Measurements from ENCODE around the gene RNF149.

DNA sequence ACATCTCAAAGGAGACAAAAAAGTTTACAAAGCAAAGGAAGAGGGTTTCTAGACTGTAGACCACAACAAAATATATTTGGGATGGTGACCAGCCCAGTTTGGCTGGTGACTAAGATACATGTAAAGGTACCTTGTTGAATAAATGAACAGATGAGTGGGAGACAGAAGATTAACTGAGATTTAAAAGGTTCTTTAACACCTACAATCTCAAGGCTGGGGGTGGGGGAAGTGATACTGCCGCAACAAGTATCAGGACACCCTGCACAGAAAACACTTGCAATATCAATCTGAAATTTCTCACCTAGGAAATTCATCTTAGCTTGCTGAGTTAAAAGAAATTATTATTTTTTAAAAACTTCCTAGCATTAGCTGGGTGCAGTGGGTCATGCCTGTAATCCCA lies 8.3 kb downstream of the RNF149 start:
- TF ChIP-seq, protein P1, sequence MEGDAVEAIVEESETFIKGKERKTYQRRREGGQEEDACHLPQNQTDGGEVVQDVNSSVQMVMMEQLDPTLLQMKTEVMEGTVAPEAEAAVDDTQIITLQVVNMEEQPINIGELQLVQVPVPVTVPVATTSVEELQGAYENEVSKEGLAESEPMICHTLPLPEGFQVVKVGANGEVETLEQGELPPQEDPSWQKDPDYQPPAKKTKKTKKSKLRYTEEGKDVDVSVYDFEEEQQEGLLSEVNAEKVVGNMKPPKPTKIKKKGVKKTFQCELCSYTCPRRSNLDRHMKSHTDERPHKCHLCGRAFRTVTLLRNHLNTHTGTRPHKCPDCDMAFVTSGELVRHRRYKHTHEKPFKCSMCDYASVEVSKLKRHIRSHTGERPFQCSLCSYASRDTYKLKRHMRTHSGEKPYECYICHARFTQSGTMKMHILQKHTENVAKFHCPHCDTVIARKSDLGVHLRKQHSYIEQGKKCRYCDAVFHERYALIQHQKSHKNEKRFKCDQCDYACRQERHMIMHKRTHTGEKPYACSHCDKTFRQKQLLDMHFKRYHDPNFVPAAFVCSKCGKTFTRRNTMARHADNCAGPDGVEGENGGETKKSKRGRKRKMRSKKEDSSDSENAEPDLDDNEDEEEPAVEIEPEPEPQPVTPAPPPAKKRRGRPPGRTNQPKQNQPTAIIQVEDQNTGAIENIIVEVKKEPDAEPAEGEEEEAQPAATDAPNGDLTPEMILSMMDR (IDR thresholded peaks at IDR 0.05; ENCODE audit: insufficient read depth, low read length) = no peak
- TF ChIP-seq POLR2AphosphoS5 (IDR thresholded peaks at IDR 0.05; ENCODE audit: low read depth) (no peak), SPI1 (IDR thresholded peaks at IDR 0.05; ENCODE audit: borderline replicate concordance, low read depth) (no peak)
